Measurements from ENCODE around the gene SMAD3. TPM values are rescaled to one million over a fixed set of nuclear protein-coding genes. Genes with fewer than 3 reads are reported as not detected.

SMAD3 gene
- total RNA-seq, 4 donors from 2014 or later: 25.3 to 54.2 (median 40.0) TPM

- TF ChIP-seq, protein P1, sequence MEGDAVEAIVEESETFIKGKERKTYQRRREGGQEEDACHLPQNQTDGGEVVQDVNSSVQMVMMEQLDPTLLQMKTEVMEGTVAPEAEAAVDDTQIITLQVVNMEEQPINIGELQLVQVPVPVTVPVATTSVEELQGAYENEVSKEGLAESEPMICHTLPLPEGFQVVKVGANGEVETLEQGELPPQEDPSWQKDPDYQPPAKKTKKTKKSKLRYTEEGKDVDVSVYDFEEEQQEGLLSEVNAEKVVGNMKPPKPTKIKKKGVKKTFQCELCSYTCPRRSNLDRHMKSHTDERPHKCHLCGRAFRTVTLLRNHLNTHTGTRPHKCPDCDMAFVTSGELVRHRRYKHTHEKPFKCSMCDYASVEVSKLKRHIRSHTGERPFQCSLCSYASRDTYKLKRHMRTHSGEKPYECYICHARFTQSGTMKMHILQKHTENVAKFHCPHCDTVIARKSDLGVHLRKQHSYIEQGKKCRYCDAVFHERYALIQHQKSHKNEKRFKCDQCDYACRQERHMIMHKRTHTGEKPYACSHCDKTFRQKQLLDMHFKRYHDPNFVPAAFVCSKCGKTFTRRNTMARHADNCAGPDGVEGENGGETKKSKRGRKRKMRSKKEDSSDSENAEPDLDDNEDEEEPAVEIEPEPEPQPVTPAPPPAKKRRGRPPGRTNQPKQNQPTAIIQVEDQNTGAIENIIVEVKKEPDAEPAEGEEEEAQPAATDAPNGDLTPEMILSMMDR (IDR thresholded peaks at IDR 0.05; ENCODE audit: low read depth): no peak
Observed at GRCh38 chr15:67094001-67094826, 28.8 kb downstream of the SMAD3 start.

- TF ChIP-seq, protein P1 (IDR thresholded peaks at IDR 0.05; ENCODE audit: low read depth): no peak
Observed at GRCh38 chr15:67095912-67096311, 30.5 kb downstream of the SMAD3 start.

DNA sequence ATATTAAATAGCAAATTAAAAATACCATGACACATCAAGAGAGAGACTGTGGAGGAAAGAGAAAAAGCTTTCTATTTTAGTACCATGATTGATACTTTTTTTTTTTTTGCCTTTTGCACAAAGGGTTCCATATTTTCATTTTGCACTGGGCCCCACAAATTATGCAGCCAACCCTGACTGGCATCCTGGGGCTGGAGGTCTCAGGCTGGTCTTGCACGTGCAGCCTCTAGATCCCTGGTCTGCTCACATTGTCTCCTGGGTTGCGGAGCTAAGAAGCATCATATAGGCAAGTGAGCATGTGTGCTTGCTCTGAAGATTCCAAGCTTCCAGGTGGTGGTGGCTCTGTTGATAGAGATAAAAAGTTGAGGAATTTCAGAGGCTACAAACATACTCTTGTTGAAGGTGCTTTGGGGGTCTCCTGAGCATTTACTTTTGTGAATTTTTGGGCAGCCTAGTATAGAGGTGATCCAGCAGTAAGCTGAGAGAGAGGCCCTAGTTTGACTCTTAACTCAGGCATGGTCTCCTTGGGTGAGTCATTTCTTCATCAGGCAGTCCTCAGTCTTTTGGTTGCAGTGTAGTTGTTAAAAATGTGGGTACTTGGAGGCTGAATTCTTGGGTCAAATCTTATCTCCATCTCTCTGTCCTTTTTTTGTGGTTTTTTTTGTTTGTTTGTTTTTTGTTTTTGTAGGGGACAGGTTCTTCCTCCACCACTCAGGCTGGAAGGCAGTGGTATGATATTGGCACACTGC is 31.3 kb downstream of the SMAD3 start:
- TF ChIP-seq, protein P1 (IDR thresholded peaks at IDR 0.05; ENCODE audit: low read depth): no peak

DNA sequence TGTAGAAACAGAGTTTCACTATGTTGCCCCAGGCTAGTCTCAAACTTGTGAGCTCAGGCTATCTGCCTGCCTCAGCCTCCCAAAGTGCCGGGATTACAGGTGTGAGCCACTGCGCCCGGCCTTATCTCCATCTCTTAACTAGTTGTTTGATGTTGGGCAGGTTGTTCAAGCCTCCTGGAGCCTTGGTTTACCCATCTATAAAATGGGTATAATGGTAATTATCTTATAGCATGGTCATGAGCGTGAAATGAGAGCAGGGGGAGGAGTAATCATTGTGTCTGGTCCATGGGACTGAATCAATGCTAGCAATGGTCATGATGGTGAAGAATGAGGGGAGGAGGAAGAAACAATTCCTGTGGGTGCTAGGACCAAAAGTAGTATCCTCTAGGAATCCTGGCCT is 32.0 kb downstream of the SMAD3 start:
- TF ChIP-seq, protein P1 (IDR thresholded peaks at IDR 0.05; ENCODE audit: low read depth): no peak

DNA sequence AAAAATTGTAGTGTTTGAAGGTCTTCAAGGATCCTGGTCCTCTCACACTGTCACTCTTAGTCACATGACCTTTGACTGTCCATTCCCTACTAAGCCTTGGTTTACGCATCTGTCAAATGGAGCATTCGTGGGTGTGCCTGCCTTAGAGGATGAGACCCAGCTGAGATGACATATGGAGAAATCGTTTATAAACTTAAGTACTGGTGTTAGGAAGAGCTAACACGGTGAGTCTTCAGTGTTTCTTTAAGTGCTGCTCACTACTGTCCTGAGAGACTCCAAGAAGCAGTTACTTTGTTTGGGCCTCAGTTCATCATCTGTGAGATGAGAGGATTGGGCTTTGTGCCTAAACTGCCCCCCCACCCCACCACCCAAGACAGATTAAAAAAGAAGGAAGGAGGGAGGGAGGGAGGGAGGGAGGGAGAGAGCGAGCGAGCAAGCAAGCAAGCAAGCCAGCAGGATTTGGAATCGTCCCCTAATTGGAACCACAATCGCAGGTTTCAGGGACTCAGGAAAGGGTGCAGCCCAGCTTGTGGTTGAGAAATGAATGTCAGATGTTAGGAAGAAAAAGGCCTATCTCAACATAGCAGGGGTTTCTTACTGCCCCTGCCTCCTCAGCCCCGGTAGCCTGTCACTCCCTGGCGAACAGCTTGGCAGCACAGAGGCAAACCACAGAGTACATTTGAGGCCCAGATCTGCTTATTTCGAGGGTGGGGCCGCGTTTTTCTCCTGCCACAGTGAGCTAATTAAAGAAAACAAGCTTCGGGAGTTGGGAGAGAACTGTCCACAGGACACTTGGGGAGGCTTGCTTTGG is 32.7 kb downstream of the SMAD3 start:
- TF ChIP-seq, protein P1 (IDR thresholded peaks at IDR 0.05; ENCODE audit: low read depth): no peak

DNA sequence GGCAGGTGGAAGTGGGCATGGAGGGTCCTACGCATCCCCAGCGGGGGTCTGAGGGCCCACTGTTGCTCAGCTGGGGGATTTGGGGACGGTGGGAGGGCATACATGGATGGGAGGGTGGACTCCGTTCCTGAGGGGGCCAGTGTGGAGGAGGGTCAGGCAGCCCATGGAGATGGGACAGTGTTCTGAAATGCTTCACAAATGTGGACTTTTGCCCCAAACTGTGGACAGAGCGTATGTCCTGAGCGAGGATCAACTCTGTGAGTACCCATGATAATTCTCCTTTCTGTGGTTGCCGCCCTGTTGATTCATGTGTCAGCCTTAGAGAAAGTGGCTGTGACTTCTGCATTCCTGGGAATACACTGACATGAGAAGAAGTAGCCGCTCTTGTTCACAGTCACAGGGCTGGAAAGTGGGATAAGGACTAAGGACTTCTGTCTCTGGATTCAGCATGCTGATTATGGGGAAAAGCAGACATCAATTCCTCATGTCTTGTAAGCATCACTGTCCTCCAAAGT is 33.4 kb downstream of the SMAD3 start:
- TF ChIP-seq, protein P1 (IDR thresholded peaks at IDR 0.05; ENCODE audit: low read depth): no peak

Data from subcutaneous adipose tissue (tissue), 4 donors.